HG02852 (cell line): Measurements from ENCODE around the gene DAPK1.
A peak's percentile ranks its signal among the peaks of the same experiment; 100 is the strongest.

Experiments
- ATAC-seq: cut with Tn5 transposase; IDR thresholded peaks from one replicate; pipeline ENCODE4 v1.9.1; 2021; ENCODE audit warnings: mild to moderate bottlenecking, moderate library complexity; ENCODE audit not compliant: unreplicated experiment

The DAPK1 gene

GRCh38 chr9:87497604-87498045 is at the start of gene DAPK1:
Gene DAPK1, plus strand, starts transcription at chr9:87497867. Its CDS starts 1,211 bp downstream, at chr9:87499078.
- ATAC-seq, result peak; percentile 40

DNA sequence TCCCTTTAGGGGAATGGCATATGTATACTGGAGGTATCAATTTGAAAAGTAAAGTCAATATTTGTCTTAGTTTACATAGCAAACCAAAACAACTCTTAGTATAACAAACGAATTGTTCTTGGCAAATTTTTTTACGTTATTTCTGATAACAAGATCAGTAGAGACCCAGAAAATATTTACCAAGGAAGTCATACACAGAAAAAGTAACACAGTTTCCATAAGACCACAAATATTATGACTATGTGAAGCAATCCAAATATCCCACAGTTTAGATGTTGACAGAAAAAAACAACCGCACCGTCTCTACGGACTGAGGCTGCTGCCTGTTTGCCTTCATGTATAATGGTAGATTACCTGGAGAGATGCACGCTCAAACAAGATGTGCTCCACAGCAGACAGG is 46.5 kb upstream of the DAPK1 start:
- ATAC-seq, result no peak

- no peak for ATAC-seq
Measured at GRCh38 chr9:87455407-87455806, 42.3 kb upstream of the DAPK1 start.

- no peak for ATAC-seq
Measured at GRCh38 chr9:87461256-87461655, 36.4 kb upstream of the DAPK1 start.

- peak; percentile 77 for ATAC-seq
Measured at GRCh38 chr9:87464110-87464991, 33.3 kb upstream of the DAPK1 start.

- no peak for ATAC-seq
Measured at GRCh38 chr9:87464992-87465378, 32.7 kb upstream of the DAPK1 start.

- no peak for ATAC-seq
Measured at GRCh38 chr9:87465816-87466215, 31.9 kb upstream of the DAPK1 start.

DNA sequence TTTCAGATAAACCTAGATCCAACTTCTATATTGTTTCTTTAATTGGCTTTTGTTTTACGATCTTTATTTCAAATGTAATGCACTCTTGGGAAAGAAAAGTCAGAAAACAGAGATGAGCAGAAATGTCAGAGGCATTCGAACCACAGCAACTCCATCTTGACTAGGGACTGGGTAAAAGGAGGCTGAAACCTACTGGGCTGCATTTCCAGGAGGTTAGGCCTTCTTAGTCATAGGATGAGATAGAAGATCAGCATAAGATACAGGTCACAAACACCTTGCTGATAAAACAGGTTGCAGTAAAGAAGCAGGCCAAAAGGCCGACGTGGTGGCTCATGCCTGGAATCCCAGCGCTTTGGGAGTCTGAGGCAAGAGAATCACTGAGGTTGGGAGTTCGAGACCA is 30.5 kb upstream of the DAPK1 start:
- ATAC-seq, result no peak

DNA sequence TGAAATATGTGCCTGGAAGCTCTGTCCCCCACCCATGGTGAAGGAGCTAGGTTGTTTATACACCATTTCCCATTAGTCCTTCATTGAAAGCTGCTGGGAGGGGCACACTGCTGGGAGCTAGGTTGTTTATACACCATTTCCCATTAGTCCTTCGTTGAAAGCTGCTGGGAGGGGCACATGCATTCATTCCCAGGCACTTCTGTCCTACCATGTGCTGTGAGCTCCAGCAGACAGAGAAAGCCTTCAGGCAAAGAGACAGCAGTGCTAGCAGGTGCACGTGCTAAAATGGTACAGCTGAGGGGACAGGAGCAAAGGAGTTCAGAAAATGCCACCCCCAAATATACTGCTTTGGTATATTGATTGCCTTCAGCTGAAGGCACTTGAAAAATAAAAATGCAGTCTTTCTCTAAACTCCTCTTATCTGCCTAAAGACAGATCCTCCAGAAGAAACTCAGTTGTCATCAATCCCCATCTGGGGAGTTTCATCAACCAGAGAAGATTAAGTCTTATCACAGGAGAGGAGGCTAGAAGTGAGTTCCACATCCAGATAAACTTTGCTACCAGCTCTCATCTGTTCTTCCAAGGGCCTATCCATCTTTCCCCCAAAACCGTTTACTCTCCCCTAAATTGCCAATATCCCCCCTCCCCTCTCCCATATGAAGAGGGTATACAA is 27.7 kb upstream of the DAPK1 start:
- ATAC-seq, result no peak

DNA sequence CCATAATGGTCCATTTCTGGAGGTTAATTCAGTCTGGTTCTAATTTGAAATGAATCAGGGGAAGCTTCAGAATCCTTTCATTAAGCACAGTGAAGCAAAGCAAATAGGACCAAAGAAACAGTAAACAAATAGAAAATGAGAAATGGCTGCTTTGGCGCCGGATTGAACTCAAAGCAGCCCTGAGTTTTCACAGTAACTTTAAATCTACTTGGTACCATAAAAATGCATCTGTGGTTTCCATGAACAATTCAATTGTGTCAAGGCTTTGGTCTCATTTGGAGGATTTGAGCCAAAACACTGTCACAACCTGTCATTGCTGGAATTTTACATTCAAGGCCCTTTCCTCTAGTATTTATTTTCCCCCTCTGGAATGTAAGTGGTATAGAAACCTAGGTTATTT is 25.9 kb upstream of the DAPK1 start:
- no peak for ATAC-seq

GRCh38 chr9:87475463-87475862 is 22.2 kb upstream of the DAPK1 start:
- no peak for ATAC-seq

- ATAC-seq, result no peak
Measured at GRCh38 chr9:87478226-87478992, 19.3 kb upstream of the DAPK1 start.

GRCh38 chr9:87479801-87480201 is 17.9 kb upstream of the DAPK1 start:
- peak; percentile 95 for ATAC-seq

- no peak for ATAC-seq
Measured at GRCh38 chr9:87481890-87482855, 15.5 kb upstream of the DAPK1 start.

- no peak for ATAC-seq
Measured at GRCh38 chr9:87490225-87490624, 7.4 kb upstream of the DAPK1 start.

- no peak for ATAC-seq
Measured at GRCh38 chr9:87490907-87491306, 6.8 kb upstream of the DAPK1 start.

DNA sequence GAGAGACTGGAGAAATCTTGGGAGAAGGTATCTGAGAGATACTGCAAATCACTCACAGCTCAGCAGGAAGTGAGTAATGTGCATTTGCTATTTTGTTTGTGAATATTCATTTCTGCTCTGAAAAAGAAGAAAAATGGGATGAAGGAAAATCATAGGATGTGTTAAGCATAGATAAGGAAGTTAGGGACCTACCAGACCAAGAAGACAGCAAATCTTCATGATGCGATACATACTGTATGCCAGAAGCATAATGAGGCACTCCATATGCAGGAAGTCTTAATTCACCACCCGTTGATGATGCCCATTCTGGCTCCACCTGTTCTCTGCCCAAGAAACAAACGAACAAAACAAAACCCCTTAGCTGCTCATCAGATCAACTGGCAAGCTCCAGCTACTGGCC is 6.1 kb upstream of the DAPK1 start:
- ATAC-seq, result no peak

GRCh38 chr9:87492642-87493041 is 5.0 kb upstream of the DAPK1 start:
- ATAC-seq, result no peak

GRCh38 chr9:87494970-87495471 is 2.6 kb upstream of the DAPK1 start:
- ATAC-seq, result no peak

- ATAC-seq, result no peak
Measured at GRCh38 chr9:87497080-87497603, 525 bp upstream of the DAPK1 start.
